ENCODE measurements around the gene RASA3. TPM values are rescaled to one million over a fixed set of nuclear protein-coding genes. Genes with fewer than 3 reads are reported as not detected.

The RASA3 gene
- total RNA-seq, 4 donors from 2014 or later, result 4.4 to 15.6 (median 8.5) TPM

- 73 to 88% methylated on average over 2 to 4 of the region's 4 CpGs for WGBS, 2 donors (ENCODE audit: low coverage in 1 of 2)
Observed at GRCh38 chr13:114013336-114013735, 119.1 kb downstream of the RASA3 start.

GRCh38 chr13:114012921-114013320 lies 119.5 kb downstream of the RASA3 start:
- Histone ChIP-seq H3K4me1 (peaks cover 0 to 10% (median 2%) of the 10 kb centered on the region in 4 donors), H3K9me3 (no peaks in the 10 kb centered on the region), H3K36me3 (peaks cover 0 to 6% (median 0%) of the 10 kb centered on the region in 4 donors), H3K27me3 (no peaks in the 10 kb centered on the region), H3K27ac (no peak overlapping the region), H3K4me3 (no peak overlapping the region)
- TF ChIP-seq EP300 (IDR thresholded peaks at IDR 0.05; ENCODE audit: low read depth) (no peak), POLR2A (IDR thresholded peaks at IDR 0.05) (no peak), POLR2AphosphoS5 (IDR thresholded peaks at IDR 0.05) (no peak)
- TF ChIP-seq, protein P1, sequence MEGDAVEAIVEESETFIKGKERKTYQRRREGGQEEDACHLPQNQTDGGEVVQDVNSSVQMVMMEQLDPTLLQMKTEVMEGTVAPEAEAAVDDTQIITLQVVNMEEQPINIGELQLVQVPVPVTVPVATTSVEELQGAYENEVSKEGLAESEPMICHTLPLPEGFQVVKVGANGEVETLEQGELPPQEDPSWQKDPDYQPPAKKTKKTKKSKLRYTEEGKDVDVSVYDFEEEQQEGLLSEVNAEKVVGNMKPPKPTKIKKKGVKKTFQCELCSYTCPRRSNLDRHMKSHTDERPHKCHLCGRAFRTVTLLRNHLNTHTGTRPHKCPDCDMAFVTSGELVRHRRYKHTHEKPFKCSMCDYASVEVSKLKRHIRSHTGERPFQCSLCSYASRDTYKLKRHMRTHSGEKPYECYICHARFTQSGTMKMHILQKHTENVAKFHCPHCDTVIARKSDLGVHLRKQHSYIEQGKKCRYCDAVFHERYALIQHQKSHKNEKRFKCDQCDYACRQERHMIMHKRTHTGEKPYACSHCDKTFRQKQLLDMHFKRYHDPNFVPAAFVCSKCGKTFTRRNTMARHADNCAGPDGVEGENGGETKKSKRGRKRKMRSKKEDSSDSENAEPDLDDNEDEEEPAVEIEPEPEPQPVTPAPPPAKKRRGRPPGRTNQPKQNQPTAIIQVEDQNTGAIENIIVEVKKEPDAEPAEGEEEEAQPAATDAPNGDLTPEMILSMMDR (IDR thresholded peaks at IDR 0.05), result no peak
- in situ Hi-C loops (cut with MboI; ENCODE audit: low pct_ligation_motif_present in 1 of 4, low pct_unique_long_range_greater_than_20kb in 1 of 4, low sequenced_read_pairs in 3 of 4), result no loop called here
- WGBS, 2 donors (ENCODE audit: low coverage in 1 of 2), result 98% methylated on average over 21 of the region's 21 CpGs; no CpG with 5 or more reads in 1 of the 2 donors
- no peak for DNase-seq
- intact Hi-C loops (cut with DNase I; ENCODE audit: low total_unique reads), result no loop called here

More at GRCh38 chr13:114013336-114013735, 119.1 kb downstream of the RASA3 start:
- TF ChIP-seq, protein P1 (IDR thresholded peaks at IDR 0.05), result no peak
- no peak for TF ChIP-seq POLR2A (IDR thresholded peaks at IDR 0.05)
- no peak for TF ChIP-seq EP300 (IDR thresholded peaks at IDR 0.05; ENCODE audit: low read depth)
- no peak overlapping the region for H3K4me3 ChIP-seq
- no peaks in the 10 kb centered on the region for H3K9me3 ChIP-seq
- H3K4me1 ChIP-seq, result peaks cover 0 to 10% (median 2%) of the 10 kb centered on the region in 4 donors
- in situ Hi-C loops (cut with MboI; ENCODE audit: low pct_ligation_motif_present in 1 of 4, low pct_unique_long_range_greater_than_20kb in 1 of 4, low sequenced_read_pairs in 3 of 4) (no loop called here), intact Hi-C loops (cut with DNase I; ENCODE audit: low total_unique reads) (no loop called here)
- peaks cover 0 to 6% (median 0%) of the 10 kb centered on the region in 4 donors for H3K36me3 ChIP-seq
- no peak for DNase-seq
- H3K27ac ChIP-seq, result no peak overlapping the region
- H3K27me3 ChIP-seq, result no peaks in the 10 kb centered on the region

DNA sequence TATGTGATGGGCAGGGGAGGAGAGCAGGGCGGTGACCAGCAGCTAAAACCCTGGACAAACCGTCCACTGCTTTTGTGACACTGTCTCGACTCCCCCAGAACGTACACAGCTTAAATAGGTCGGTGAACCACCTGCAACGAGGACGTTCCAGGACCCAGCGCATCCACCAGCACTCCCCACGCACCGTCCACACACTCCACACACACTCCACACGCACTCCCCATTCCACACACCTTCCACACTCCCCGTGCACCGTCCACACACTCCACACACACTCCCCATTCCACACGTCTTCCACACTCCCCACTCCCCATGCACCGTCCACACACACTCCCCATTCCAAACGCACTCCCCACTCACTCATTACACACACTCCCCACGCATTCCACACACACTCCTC lies 120.3 kb downstream of the RASA3 start:
- TF ChIP-seq POLR2A (IDR thresholded peaks at IDR 0.05) (no peak), POLR2AphosphoS5 (IDR thresholded peaks at IDR 0.05) (no peak), EP300 (IDR thresholded peaks at IDR 0.05; ENCODE audit: low read depth) (no peak)
- TF ChIP-seq, protein P1 (IDR thresholded peaks at IDR 0.05), result no peak
- DNase-seq, result no peak
- in situ Hi-C loops (cut with MboI; ENCODE audit: low pct_ligation_motif_present in 1 of 4, low pct_unique_long_range_greater_than_20kb in 1 of 4, low sequenced_read_pairs in 3 of 4), result no loop called here
- Histone ChIP-seq H3K4me1 (peaks cover 0 to 10% (median 2%) of the 10 kb centered on the region in 4 donors), H3K27me3 (no peaks in the 10 kb centered on the region), H3K27ac (no peak overlapping the region), H3K36me3 (peaks cover 0 to 6% (median 0%) of the 10 kb centered on the region in 4 donors), H3K4me3 (no peak overlapping the region), H3K9me3 (no peaks in the 10 kb centered on the region)
- 93 to 98% methylated on average over 11 to 17 of the region's 17 CpGs for WGBS, 2 donors (ENCODE audit: low coverage in 1 of 2)
- intact Hi-C loops (cut with DNase I; ENCODE audit: low total_unique reads), result no loop called here

- H3K9me3 ChIP-seq, result no peaks in the 10 kb centered on the region
- intact Hi-C loops (cut with DNase I; ENCODE audit: low total_unique reads) (no loop called here), in situ Hi-C loops (cut with MboI; ENCODE audit: low pct_ligation_motif_present in 1 of 4, low pct_unique_long_range_greater_than_20kb in 1 of 4, low sequenced_read_pairs in 3 of 4) (no loop called here)
- H3K36me3 ChIP-seq, result peaks cover 0 to 6% (median 0%) of the 10 kb centered on the region in 4 donors
- peaks cover 0 to 10% (median 2%) of the 10 kb centered on the region in 4 donors for H3K4me1 ChIP-seq
- no peak overlapping the region for H3K4me3 ChIP-seq
- no peaks in the 10 kb centered on the region for H3K27me3 ChIP-seq
- whole genome bisulfite sequencing, 2 donors (ENCODE audit: low coverage in 1 of 2), result 90 to 95% methylated on average over 2 to 19 of the region's 19 CpGs
- TF ChIP-seq POLR2A (IDR thresholded peaks at IDR 0.05) (no peak), EP300 (IDR thresholded peaks at IDR 0.05; ENCODE audit: low read depth) (no peak), POLR2AphosphoS5 (IDR thresholded peaks at IDR 0.05) (no peak)
- TF ChIP-seq, protein P1 (IDR thresholded peaks at IDR 0.05), result no peak
- no peak for DNase-seq
- no peak overlapping the region for H3K27ac ChIP-seq
Observed at GRCh38 chr13:114011226-114011625, 121.2 kb downstream of the RASA3 start.

Measured in transverse colon (tissue), 4 donors.